Osteoblast (primary cell): ENCODE measurements around the gene RHPN2. TPM values are rescaled to one million over a fixed set of nuclear protein-coding genes. Genes with fewer than 3 reads are reported as not detected.

Experiments used
- DNase-seq: peaks from one replicate; pipeline ENCODE4 v3.0.0; 2011; ENCODE audit warnings: low spot score, mixed read lengths; ENCODE audit not compliant: insufficient read length; ENCODE audit errors: missing footprints
- H2AFZ ChIP-seq: 2 replicates; pipeline ENCODE4 v1.6.0; 2011; ENCODE audit warnings: mild to moderate bottlenecking, low read length
- H3K27ac ChIP-seq: 2 replicates; pipeline ENCODE4 v1.5.1; 2011; ENCODE audit warnings: mild to moderate bottlenecking, low read depth, low read length, moderate library complexity
- H3K27me3 ChIP-seq: 2 replicates; pipeline ENCODE4 v1.6.0; 2012; ENCODE audit warnings: mild to moderate bottlenecking, control low read depth, inconsistent platforms, low read length, moderate library complexity; ENCODE audit not compliant: insufficient read depth
- H3K36me3 ChIP-seq: 2 replicates; pipeline ENCODE4 v1.5.1; 2011; ENCODE audit warnings: mild to moderate bottlenecking, low read length, control low read depth, moderate library complexity; ENCODE audit not compliant: insufficient read depth
- H3K4me1 ChIP-seq: 2 replicates; pipeline ENCODE4 v1.5.1; 2011; ENCODE audit warnings: mild to moderate bottlenecking, low read length, control low read depth, moderate library complexity; ENCODE audit not compliant: insufficient read depth
- H3K4me2 ChIP-seq: 2 replicates; pipeline ENCODE4 v1.6.0; 2011; ENCODE audit warnings: mild to moderate bottlenecking, low read length; ENCODE audit not compliant: insufficient read depth
- H3K4me3 ChIP-seq: fragments of 200-600 bp; sonication (generic); 3 replicates; pipeline ENCODE4 v1.5.1; 2012; ENCODE audit warnings: mild to moderate bottlenecking, low read length, inconsistent platforms; ENCODE audit not compliant: insufficient read depth
- H3K79me2 ChIP-seq: 2 replicates; pipeline ENCODE4 v1.6.0; 2012; ENCODE audit warnings: mild to moderate bottlenecking, low read length, control low read depth, inconsistent platforms; ENCODE audit not compliant: insufficient read depth
- H3K9me3 ChIP-seq: 2 replicates; pipeline ENCODE4 v1.5.1; 2011; ENCODE audit warnings: low read depth, low read length, control low read depth
- H4K20me1 ChIP-seq: 2 replicates; pipeline ENCODE4 v1.6.0; 2012; ENCODE audit warnings: mild to moderate bottlenecking, low read length, control low read depth; ENCODE audit not compliant: insufficient read depth
- CTCF ChIP-seq: IDR thresholded peaks from 2 replicates; pipeline ENCODE4 v1.5.1; 2011; ENCODE audit warnings: mild to moderate bottlenecking, low read depth, low read length, moderate library complexity; ENCODE audit errors: extremely low read depth
- total RNA-seq: library from RNA; depleted of rRNA; stranded (reverse); fragments of >200 nt; gene quantifications from 2 replicates; pipeline ENCODE4 v1.2.3, GENCODE V29; 2012

Gene RHPN2
- total RNA-seq, 1 donor: 1.4 TPM

DNA sequence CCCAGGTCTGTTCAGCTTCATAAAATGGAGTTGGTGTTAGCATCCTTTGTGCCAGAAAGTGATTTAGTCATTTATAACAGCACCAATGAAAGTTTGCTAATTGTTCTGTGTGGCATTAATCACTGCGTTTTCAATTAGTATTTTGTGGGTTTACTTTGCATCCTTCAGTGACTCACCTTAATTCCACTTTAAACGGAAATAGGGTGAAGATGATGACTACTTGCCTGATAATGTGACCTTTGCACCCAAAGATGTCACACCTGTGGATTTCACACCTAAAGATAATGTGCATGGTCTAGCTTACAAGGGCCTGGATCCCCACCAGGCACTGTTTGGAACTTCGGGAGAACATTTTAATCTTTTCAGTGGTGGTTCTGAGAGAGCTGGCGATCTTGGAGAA is 31.3 kb upstream of the RHPN2 start:
- TF ChIP-seq CTCF: no peak

DNA sequence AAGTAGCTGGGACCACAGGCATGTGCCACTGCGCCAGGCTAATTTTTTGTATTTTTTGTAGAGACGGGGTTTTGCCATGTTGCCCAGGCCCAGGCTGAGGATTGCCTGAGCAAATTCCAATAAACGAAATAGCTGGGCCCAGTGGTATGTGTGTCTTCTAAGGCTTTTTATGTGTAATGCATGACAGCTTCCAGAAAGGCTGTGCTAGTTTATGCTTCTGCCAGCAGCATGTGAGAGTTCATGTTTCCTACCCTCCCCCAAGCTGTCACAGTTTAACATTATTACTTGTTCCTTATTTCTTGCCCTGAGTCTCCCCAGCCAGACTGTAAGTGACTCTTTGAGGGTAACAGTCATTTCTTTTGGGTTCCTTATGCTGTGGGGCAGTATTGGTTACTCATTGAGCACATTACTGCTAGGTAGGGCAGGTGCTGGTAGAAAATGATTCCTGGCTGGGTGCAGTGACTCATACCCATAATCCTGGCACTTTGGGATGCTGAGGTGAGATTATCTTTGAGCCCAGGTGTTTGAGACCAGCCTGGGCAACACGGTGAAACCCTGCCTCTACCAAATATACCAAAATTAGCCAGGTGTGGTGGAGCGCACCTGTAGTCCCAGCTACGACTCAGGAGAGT is 29.9 kb upstream of the RHPN2 start:
- Histone ChIP-seq H4K20me1 (no peaks in the 10 kb centered on the region), H3K4me3 (no peak overlapping the region), H2AFZ (no peak overlapping the region), H3K4me1 (no peaks in the 10 kb centered on the region), H3K9me3 (no peaks in the 10 kb centered on the region), H3K79me2 (no peaks in the 10 kb centered on the region), H3K4me2 (no peak overlapping the region), H3K27ac (no peak overlapping the region), H3K36me3 (peaks cover 53% of the 10 kb centered on the region), H3K27me3 (no peaks in the 10 kb centered on the region)
- TF ChIP-seq CTCF: no peak
- DNase-seq: peak; percentile 41

More for the DNA sequence above, 31.3 kb upstream of the RHPN2 start:
- Histone ChIP-seq H4K20me1 (no peaks in the 10 kb centered on the region), H2AFZ (no peak overlapping the region), H3K4me1 (no peaks in the 10 kb centered on the region), H3K36me3 (peaks cover 52% of the 10 kb centered on the region), H3K27ac (no peak overlapping the region), H3K79me2 (no peaks in the 10 kb centered on the region), H3K4me2 (no peak overlapping the region), H3K9me3 (no peaks in the 10 kb centered on the region), H3K27me3 (no peaks in the 10 kb centered on the region), H3K4me3 (no peak overlapping the region)
- peak; percentile 15 for DNase-seq

- Histone ChIP-seq H3K9me3 (no peaks in the 10 kb centered on the region), H3K4me2 (no peak overlapping the region), H2AFZ (no peak overlapping the region), H3K27me3 (no peaks in the 10 kb centered on the region), H4K20me1 (no peaks in the 10 kb centered on the region), H3K4me1 (no peaks in the 10 kb centered on the region), H3K79me2 (no peaks in the 10 kb centered on the region), H3K4me3 (no peak overlapping the region), H3K27ac (no peak overlapping the region), H3K36me3 (peaks cover 59% of the 10 kb centered on the region)
- DNase-seq: peak; percentile 22
- no peak for TF ChIP-seq CTCF
Measured at GRCh38 chr19:33093420-33094210, 28.9 kb upstream of the RHPN2 start.

DNA sequence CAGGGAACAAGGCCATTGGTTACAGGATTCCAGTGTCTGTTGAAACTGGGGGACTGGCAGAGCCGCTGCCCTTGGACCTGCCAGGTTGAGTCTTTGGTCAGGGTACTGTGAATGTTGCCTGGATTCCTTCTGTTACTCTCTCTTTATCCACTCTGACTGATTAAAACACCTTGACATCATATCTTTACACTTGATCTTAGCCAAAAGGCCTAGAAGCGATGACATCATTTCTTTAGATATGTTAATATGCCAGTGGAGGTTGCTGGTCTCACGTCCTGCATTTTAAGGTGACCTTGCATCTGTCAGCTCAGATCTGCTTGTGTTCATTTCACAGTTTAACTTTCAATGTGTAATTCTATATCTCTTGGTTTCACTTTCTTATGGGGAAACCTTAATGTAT is 25.5 kb upstream of the RHPN2 start:
- H3K27me3 ChIP-seq: no peaks in the 10 kb centered on the region
- H3K27ac ChIP-seq: no peak overlapping the region
- no peak for DNase-seq

More for the DNA sequence above, 25.5 kb upstream of the RHPN2 start:
- H2AFZ ChIP-seq: no peak overlapping the region
- H3K36me3 ChIP-seq: peaks cover 41% of the 10 kb centered on the region
- no peak overlapping the region for H3K4me3 ChIP-seq
- no peak for TF ChIP-seq CTCF
- H3K79me2 ChIP-seq: peaks cover 4% of the 10 kb centered on the region
- no peaks in the 10 kb centered on the region for H3K9me3 ChIP-seq
- H4K20me1 ChIP-seq: peaks cover 2% of the 10 kb centered on the region
- H3K4me1 ChIP-seq: no peaks in the 10 kb centered on the region
- no peak overlapping the region for H3K4me2 ChIP-seq
